SK-N-SH (cell line): ENCODE measurements around the gene TTC23L. TPM values are rescaled to one million over a fixed set of nuclear protein-coding genes. Genes with fewer than 3 reads are reported as not detected.

Experiments used
- CTCF ChIA-PET: fragments of 300-600, 350-600 bp; formaldehyde crosslinking; extraction: SDS; loops from one replicate; lab custom pipeline; 2021; lab: Yijun Ruan, JAX
- POLR2A ChIA-PET: fragments of 350-600 bp; sonication (Branson Sonifier 250); formaldehyde crosslinking; extraction: SDS; loops from one replicate; lab custom pipeline; 2020; ENCODE audit warnings: antibody characterized with exemption, inconsistent platforms; lab: Yijun Ruan, JAX
- DNase-seq: peaks from one replicate; pipeline ENCODE4 v3.0.0; 2012
- H2AFZ ChIP-seq: fragments of 200-600 bp; sonication (generic); 2 replicates; pipeline ENCODE4 v1.8.1; 2016; ENCODE audit warnings: antibody characterized with exemption, mild to moderate bottlenecking, low read depth
- H3F3A ChIP-seq: fragments of 200-600 bp; sonication (generic); replicated peaks from 2 replicates; pipeline ENCODE3; 2016; ENCODE audit warnings: antibody characterized with exemption, mild to moderate bottlenecking; ENCODE audit not compliant: insufficient read depth
- H3K27ac ChIP-seq, 2 experiments: fragments of 200-500 bp in 1 of 2; fragments of 200-600 bp in 1 of 2; sonication (Bioruptor generic) in 1 of 2; sonication (generic), shearing (Covaris generic) in 1 of 2; 2 replicates each; pipeline versions ENCODE4 v1.5.1 to v1.6.1; 2014 to 2016; ENCODE audit warnings: low read depth in 2 of 2, inconsistent platforms in 1 of 2, low read length in 1 of 2, mild to moderate bottlenecking in 1 of 2, mixed read lengths in 1 of 2
- H3K27me3 ChIP-seq: fragments of 200-600 bp; sonication (generic), shearing (Covaris generic); 2 replicates; pipeline ENCODE4 v1.6.1; 2016; ENCODE audit warnings: mixed run types; ENCODE audit not compliant: insufficient read depth
- H3K36me3 ChIP-seq, 2 experiments: fragments of 200-500 bp in 1 of 2; fragments of 200-600 bp in 1 of 2; sonication (Bioruptor generic) in 1 of 2; sonication (generic) in 1 of 2; replicated peaks in 1 of 2; 2 replicates each; pipeline versions ENCODE3 to v1.5.1; 2014 to 2016; ENCODE audit warnings: low read length in 1 of 2, mild to moderate bottlenecking in 1 of 2; ENCODE audit not compliant: insufficient read depth in 2 of 2, control insufficient read depth in 1 of 2
- H3K4me1 ChIP-seq, 2 experiments: fragments of 200-500 bp in 1 of 2; fragments of 200-600 bp in 1 of 2; sonication (Bioruptor generic) in 1 of 2; sonication (generic), shearing (Covaris generic) in 1 of 2; 2 replicates each; pipeline versions ENCODE4 v1.5.1 to v1.6.1; 2014 to 2016; ENCODE audit warnings: low read depth in 1 of 2, low read length in 1 of 2, mixed run types in 1 of 2; ENCODE audit not compliant: insufficient read depth in 2 of 2, control insufficient read depth in 1 of 2
- H3K4me2 ChIP-seq: fragments of 200-600 bp; sonication (generic), shearing (Covaris generic); 2 replicates; pipeline ENCODE4 v1.6.1; 2017; ENCODE audit warnings: mixed run types
- H3K4me3 ChIP-seq, 2 experiments: fragments of 200-500 bp in 1 of 2; fragments of 200-600 bp in 1 of 2; sonication (Bioruptor generic) in 1 of 2; sonication (generic), shearing (Covaris generic) in 1 of 2; 2 replicates each; pipeline versions ENCODE4 v1.5.1 to v1.8.1; 2014 to 2016; ENCODE audit warnings: low read depth in 2 of 2, inconsistent platforms in 1 of 2, low read length in 1 of 2, mild to moderate bottlenecking in 1 of 2, mixed read lengths in 1 of 2, moderate library complexity in 1 of 2
- H3K79me2 ChIP-seq: fragments of 200-600 bp; sonication (generic); 2 replicates; pipeline ENCODE4 v1.8.1; 2017; ENCODE audit warnings: mild to moderate bottlenecking; ENCODE audit not compliant: insufficient read depth
- H3K9ac ChIP-seq: fragments of 200-600 bp; sonication (generic); 2 replicates; pipeline ENCODE4 v1.6.1; 2017; ENCODE audit warnings: mixed run types
- H3K9me2 ChIP-seq: fragments of 200-600 bp; sonication (generic); 2 replicates; pipeline ENCODE4 v1.6.1; 2017; ENCODE audit warnings: mixed run types
- H3K9me3 ChIP-seq: fragments of 200-600 bp; sonication (generic); 2 replicates; pipeline ENCODE4 v1.6.1; 2017; ENCODE audit warnings: mixed run types, mild to moderate bottlenecking, moderate library complexity
- H4K20me1 ChIP-seq: fragments of 200-600 bp; sonication (generic); 2 replicates; pipeline ENCODE4 v1.6.1; 2017; ENCODE audit warnings: mild to moderate bottlenecking, mixed run types; ENCODE audit not compliant: insufficient read depth
- CHD2 ChIP-seq: fragments of 150-350 bp; IDR thresholded peaks from 2 replicates; pipeline ENCODE4 v1.6.1; 2018; ENCODE audit warnings: low read length; ENCODE audit not compliant: partially characterized antibody
- EZH2phosphoT487 ChIP-seq: fragments of 200-600 bp; sonication (generic); IDR thresholded peaks from 2 replicates; pipeline ENCODE4 v1.6.1; 2017; ENCODE audit warnings: low read depth, mixed run types, mild to moderate bottlenecking, antibody characterized with exemption, moderate library complexity, borderline replicate concordance
- FOXJ3 ChIP-seq: sonication (generic); formaldehyde crosslinking; IDR thresholded peaks from 2 replicates; pipeline ENCODE4 v1.5.1; 2020; ENCODE audit warnings: mild to moderate bottlenecking, missing genetic modification reagents
- FOXM1 ChIP-seq: IDR thresholded peaks from 2 replicates; pipeline ENCODE4 v1.4.0; 2012; ENCODE audit warnings: low read depth, mild to moderate bottlenecking
- GABPA ChIP-seq: IDR thresholded peaks from 2 replicates; pipeline ENCODE4 v1.4.0; 2012; ENCODE audit warnings: low read depth, mild to moderate bottlenecking
- NRF1 ChIP-seq: IDR thresholded peaks from 2 replicates; pipeline ENCODE4 v1.6.1; 2012; ENCODE audit warnings: low read depth, mild to moderate bottlenecking, low read length
- RFX5 ChIP-seq: IDR thresholded peaks from 2 replicates; pipeline ENCODE4 v1.6.1; 2012; ENCODE audit warnings: mild to moderate bottlenecking, improper control_type of control experiment, low read length
- TAF1 ChIP-seq: IDR thresholded peaks from 2 replicates; pipeline ENCODE4 v1.6.1; 2012; ENCODE audit warnings: low read depth, mild to moderate bottlenecking, low read length, moderate library complexity, borderline replicate concordance
- ZBTB33 ChIP-seq: IDR thresholded peaks from 2 replicates; pipeline ENCODE4 v1.4.0; 2012; ENCODE audit warnings: low read depth, borderline replicate concordance
- WGBS: methylation state at CpG from one replicate; pipeline ENCODE4 v1.1.6; 2017; ENCODE audit warnings: low lambda C conversion rate; 5-methylcytosine and 5-hydroxymethylcytosine counted together
- polyA plus RNA-seq, 3 experiments: library from polyadenylated mRNA; depleted of rRNA; stranded (reverse); fragments of >200 nt; gene quantifications; 2 replicates each; pipeline ENCODE4 v1.2.3, GENCODE V29; 2012
- TF ChIP-seq, protein P1 (sequence below): IDR thresholded peaks from 2 replicates; pipeline ENCODE4 v1.6.1; 2012; ENCODE audit warnings: mild to moderate bottlenecking, low read depth, low read length, moderate library complexity
- TF ChIP-seq, protein P2 (sequence below): fragments of 200-600 bp; sonication (generic); IDR thresholded peaks from 2 replicates; pipeline ENCODE4 v1.6.1; 2017; ENCODE audit warnings: antibody characterized with exemption, mild to moderate bottlenecking, moderate library complexity
- TF ChIP-seq, protein P3 (sequence below): fragments of 150-350 bp; IDR thresholded peaks from 2 replicates; pipeline ENCODE4 v1.6.1; 2016; ENCODE audit warnings: mild to moderate bottlenecking, low read depth, low read length

Gene TTC23L
- polyA plus RNA-seq, 1 of the 3 experiments (the other 2 are of a cell fraction) = 0.49 TPM

DNA sequence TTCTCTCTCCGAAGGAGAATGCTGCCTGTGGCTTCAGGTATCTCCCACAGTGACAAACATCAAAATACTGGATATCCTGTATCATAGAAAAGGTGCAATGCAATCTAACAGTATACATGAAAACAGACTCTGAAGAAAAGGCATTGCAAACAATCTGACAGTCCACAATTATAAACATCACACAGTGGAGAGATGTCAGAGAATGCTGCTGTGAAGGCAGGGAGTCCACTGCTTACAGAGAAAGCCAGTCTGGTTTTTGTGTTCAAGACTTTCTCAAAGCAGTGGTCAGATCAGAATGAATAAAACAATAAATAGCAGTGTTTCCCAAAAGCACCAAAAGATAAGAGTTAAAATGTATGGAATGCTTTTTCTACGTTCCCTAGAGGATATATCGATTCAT, 28.7 kb downstream of the TTC23L start:
- no peaks in the 10 kb centered on the region for H4K20me1 ChIP-seq
- no peaks in the 10 kb centered on the region for H3K9me2 ChIP-seq
- no peaks in the 10 kb centered on the region for H3K9me3 ChIP-seq
- WGBS = 92% methylated on average over 3 of the region's 3 CpGs
- H2AFZ ChIP-seq = no peak overlapping the region
- no peaks in the 10 kb centered on the region for H3F3A ChIP-seq
- no peak overlapping the region for H3K9ac ChIP-seq
- H3K4me1 ChIP-seq = peaks cover 0 to 3% of the 10 kb centered on the region in 2 experiments; a peak in 1 of 4 replicates
- TF ChIP-seq FOXJ3 (CRISPR knock-in tag) (no peak), RFX5 (no peak), GABPA (no peak), CHD2 (no peak), NRF1 (no peak), TAF1 (no peak), ZBTB33 (no peak), EZH2phosphoT487 (no peak), FOXM1 (no peak)
- TF ChIP-seq, protein P1, sequence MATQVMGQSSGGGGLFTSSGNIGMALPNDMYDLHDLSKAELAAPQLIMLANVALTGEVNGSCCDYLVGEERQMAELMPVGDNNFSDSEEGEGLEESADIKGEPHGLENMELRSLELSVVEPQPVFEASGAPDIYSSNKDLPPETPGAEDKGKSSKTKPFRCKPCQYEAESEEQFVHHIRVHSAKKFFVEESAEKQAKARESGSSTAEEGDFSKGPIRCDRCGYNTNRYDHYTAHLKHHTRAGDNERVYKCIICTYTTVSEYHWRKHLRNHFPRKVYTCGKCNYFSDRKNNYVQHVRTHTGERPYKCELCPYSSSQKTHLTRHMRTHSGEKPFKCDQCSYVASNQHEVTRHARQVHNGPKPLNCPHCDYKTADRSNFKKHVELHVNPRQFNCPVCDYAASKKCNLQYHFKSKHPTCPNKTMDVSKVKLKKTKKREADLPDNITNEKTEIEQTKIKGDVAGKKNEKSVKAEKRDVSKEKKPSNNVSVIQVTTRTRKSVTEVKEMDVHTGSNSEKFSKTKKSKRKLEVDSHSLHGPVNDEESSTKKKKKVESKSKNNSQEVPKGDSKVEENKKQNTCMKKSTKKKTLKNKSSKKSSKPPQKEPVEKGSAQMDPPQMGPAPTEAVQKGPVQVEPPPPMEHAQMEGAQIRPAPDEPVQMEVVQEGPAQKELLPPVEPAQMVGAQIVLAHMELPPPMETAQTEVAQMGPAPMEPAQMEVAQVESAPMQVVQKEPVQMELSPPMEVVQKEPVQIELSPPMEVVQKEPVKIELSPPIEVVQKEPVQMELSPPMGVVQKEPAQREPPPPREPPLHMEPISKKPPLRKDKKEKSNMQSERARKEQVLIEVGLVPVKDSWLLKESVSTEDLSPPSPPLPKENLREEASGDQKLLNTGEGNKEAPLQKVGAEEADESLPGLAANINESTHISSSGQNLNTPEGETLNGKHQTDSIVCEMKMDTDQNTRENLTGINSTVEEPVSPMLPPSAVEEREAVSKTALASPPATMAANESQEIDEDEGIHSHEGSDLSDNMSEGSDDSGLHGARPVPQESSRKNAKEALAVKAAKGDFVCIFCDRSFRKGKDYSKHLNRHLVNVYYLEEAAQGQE = no peak
- TF ChIP-seq, protein P2, sequence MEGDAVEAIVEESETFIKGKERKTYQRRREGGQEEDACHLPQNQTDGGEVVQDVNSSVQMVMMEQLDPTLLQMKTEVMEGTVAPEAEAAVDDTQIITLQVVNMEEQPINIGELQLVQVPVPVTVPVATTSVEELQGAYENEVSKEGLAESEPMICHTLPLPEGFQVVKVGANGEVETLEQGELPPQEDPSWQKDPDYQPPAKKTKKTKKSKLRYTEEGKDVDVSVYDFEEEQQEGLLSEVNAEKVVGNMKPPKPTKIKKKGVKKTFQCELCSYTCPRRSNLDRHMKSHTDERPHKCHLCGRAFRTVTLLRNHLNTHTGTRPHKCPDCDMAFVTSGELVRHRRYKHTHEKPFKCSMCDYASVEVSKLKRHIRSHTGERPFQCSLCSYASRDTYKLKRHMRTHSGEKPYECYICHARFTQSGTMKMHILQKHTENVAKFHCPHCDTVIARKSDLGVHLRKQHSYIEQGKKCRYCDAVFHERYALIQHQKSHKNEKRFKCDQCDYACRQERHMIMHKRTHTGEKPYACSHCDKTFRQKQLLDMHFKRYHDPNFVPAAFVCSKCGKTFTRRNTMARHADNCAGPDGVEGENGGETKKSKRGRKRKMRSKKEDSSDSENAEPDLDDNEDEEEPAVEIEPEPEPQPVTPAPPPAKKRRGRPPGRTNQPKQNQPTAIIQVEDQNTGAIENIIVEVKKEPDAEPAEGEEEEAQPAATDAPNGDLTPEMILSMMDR = no peak
- TF ChIP-seq, protein P3, sequence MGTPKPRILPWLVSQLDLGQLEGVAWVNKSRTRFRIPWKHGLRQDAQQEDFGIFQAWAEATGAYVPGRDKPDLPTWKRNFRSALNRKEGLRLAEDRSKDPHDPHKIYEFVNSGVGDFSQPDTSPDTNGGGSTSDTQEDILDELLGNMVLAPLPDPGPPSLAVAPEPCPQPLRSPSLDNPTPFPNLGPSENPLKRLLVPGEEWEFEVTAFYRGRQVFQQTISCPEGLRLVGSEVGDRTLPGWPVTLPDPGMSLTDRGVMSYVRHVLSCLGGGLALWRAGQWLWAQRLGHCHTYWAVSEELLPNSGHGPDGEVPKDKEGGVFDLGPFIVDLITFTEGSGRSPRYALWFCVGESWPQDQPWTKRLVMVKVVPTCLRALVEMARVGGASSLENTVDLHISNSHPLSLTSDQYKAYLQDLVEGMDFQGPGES = no peak
- no peaks in the 10 kb centered on the region for H3K27me3 ChIP-seq
- no peak overlapping the region for H3K4me3 ChIP-seq
- no peak overlapping the region for H3K4me2 ChIP-seq
- H3K27ac ChIP-seq = no peak overlapping the region
- no peaks in the 10 kb centered on the region for H3K36me3 ChIP-seq
- CTCF ChIA-PET = interaction anchor here (1.2 to 2.2 kb wide), 2 partner anchors 9 to 31 kb away, joined by 3 to 8 read pairs; no protein-coding TSS in a partner anchor
- POLR2A ChIA-PET = no interaction called here
- DNase-seq = no peak
- H3K79me2 ChIP-seq = no peaks in the 10 kb centered on the region
